ENCODE measurements around the gene KIAA0825. TPM values are rescaled to one million over a fixed set of nuclear protein-coding genes. Genes with fewer than 3 reads are reported as not detected.

The KIAA0825 gene
- total RNA-seq, 1 donor from 2014 or later: 2.0 TPM

DNA sequence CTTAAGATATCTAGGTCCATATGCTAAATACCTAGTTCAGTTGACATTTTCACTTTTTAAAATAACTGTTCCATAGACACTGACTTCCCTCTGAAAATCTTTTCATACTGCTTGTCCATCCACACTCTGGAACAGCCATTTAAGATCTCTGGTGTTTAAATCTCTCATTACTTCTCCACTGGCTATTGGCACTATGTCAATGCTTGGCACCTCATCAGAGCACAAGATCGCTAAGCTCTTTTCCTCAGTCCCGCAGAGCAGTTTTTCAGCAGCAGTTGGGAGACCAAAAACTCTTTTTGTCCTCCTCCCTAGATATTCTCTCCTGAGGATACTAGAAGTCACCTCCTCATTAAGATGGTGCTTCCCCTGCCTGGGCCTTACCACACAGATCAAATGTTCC, 172.7 kb downstream of the KIAA0825 start:
- Mint-ChIP-seq H3K9me3 (ENCODE audit: unreplicated experiment) (no peaks in the 10 kb centered on the region), H3K4me3 (ENCODE audit: unreplicated experiment) (no peak overlapping the region), H3K27ac (ENCODE audit: unreplicated experiment) (no peak overlapping the region), H3K27me3 (ENCODE audit: unreplicated experiment) (peaks cover 1% of the 10 kb centered on the region), H3K4me1 (ENCODE audit: unreplicated experiment) (no peaks in the 10 kb centered on the region), H3K36me3 (ENCODE audit: low read depth, unreplicated experiment) (no peaks in the 10 kb centered on the region)
- TF ChIP-seq CTCF (IDR thresholded peaks at IDR 0.05; ENCODE audit: unreplicated experiment): no peak
- DNase-seq (ENCODE audit: low spot score): no peak

DNA sequence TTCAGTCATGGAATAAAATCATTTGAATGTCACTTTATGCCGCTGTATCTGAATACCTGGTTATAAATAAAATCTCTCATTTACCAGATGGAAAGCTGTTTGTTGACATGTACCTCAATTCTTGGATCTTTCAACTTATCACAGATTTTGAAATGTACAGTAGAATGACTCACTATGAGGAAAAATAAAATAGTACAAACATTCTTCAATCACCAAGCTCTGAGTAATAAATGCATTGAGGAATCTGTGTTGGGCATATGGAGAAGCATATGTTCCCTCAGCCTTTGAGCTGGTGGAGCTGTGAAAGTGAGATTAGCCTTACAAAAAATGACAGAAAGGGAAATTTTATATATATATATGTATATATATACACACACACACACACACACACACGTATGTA, 175.4 kb downstream of the KIAA0825 start:
- no peak overlapping the region for H3K27ac Mint-ChIP-seq (ENCODE audit: unreplicated experiment)
- no peaks in the 10 kb centered on the region for H3K4me1 Mint-ChIP-seq (ENCODE audit: unreplicated experiment)
- no peak for TF ChIP-seq CTCF (IDR thresholded peaks at IDR 0.05; ENCODE audit: unreplicated experiment)
- H3K4me3 Mint-ChIP-seq (ENCODE audit: unreplicated experiment): no peak overlapping the region
- H3K27me3 Mint-ChIP-seq (ENCODE audit: unreplicated experiment): peaks cover 1% of the 10 kb centered on the region
- no peaks in the 10 kb centered on the region for H3K9me3 Mint-ChIP-seq (ENCODE audit: unreplicated experiment)
- DNase-seq (ENCODE audit: low spot score): no peak
- H3K36me3 Mint-ChIP-seq (ENCODE audit: low read depth, unreplicated experiment): no peaks in the 10 kb centered on the region

- no peaks in the 10 kb centered on the region for H3K9me3 Mint-ChIP-seq (ENCODE audit: unreplicated experiment)
- no peak overlapping the region for H3K27ac Mint-ChIP-seq (ENCODE audit: unreplicated experiment)
- DNase-seq (ENCODE audit: low spot score): no peak
- no peak for TF ChIP-seq CTCF (IDR thresholded peaks at IDR 0.05; ENCODE audit: unreplicated experiment)
- H3K36me3 Mint-ChIP-seq (ENCODE audit: low read depth, unreplicated experiment): no peaks in the 10 kb centered on the region
- no peaks in the 10 kb centered on the region for H3K4me1 Mint-ChIP-seq (ENCODE audit: unreplicated experiment)
- H3K4me3 Mint-ChIP-seq (ENCODE audit: unreplicated experiment): no peak overlapping the region
- peaks cover 1% of the 10 kb centered on the region for H3K27me3 Mint-ChIP-seq (ENCODE audit: unreplicated experiment)
Observed at GRCh38 chr5:94442076-94442475, 176.3 kb downstream of the KIAA0825 start.

DNA sequence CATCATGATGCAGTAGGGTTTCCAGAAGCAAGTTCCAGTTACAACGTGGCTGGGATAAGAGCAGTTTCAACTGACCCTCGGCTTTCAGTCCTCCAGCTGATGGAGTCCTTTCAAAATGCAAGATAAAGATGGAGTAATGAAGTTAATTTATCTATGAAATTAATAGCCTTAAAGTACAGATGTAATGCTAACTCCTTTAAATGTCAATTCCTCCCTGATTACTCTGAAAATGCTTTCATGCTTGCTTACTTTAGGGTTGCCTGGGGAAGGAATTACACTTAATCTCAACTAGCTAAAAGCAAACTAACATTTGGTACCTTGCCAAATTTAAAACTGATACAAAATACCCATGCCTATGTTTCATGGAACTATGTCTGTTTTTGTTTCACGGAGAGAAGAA, 178.4 kb downstream of the KIAA0825 start:
- no peak for TF ChIP-seq CTCF (IDR thresholded peaks at IDR 0.05; ENCODE audit: unreplicated experiment)
- Mint-ChIP-seq H3K4me1 (ENCODE audit: unreplicated experiment) (no peaks in the 10 kb centered on the region), H3K27me3 (ENCODE audit: unreplicated experiment) (peaks cover 1% of the 10 kb centered on the region), H3K9me3 (ENCODE audit: unreplicated experiment) (no peaks in the 10 kb centered on the region), H3K4me3 (ENCODE audit: unreplicated experiment) (no peak overlapping the region), H3K36me3 (ENCODE audit: low read depth, unreplicated experiment) (no peaks in the 10 kb centered on the region), H3K27ac (ENCODE audit: unreplicated experiment) (no peak overlapping the region)
- DNase-seq (ENCODE audit: low spot score): no peak

DNA sequence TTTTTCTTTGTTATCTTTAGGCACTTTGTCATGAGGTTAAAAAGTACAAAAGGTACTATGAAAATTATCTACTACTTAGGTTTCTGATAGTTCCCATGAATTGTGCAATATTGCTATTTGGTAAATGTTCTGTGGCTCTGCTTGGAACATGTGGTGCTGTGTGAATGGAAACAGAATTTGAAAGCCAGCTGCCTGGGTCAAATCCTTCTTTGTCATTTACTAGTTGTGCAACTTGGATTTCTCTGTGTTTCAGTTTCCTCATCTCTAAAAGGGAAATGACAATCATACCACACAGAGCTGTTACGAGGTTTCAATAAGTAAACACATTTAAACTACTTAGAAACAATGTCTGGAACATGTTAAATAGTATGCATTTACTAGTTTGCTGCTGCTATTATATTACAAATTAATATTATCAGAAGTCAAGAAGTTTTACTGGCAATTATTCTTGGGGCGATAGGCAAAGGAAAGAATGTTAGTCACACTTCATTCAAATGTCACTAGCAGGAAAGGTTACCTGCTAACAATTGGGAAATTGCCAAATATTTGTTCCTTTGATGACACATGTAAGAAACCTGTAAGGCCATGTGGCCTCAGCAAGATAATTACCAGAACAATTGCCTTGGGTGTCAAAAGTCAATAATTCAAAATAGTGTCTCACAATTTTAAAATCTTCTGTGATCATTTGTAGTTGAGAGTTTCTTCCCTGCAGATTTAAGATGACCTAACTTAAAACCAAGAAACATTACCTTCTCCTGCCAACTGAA, 184.8 kb downstream of the KIAA0825 start:
- Mint-ChIP-seq H3K36me3 (ENCODE audit: low read depth, unreplicated experiment) (no peaks in the 10 kb centered on the region), H3K4me1 (ENCODE audit: unreplicated experiment) (no peaks in the 10 kb centered on the region), H3K27me3 (ENCODE audit: unreplicated experiment) (no peaks in the 10 kb centered on the region), H3K4me3 (ENCODE audit: unreplicated experiment) (no peak overlapping the region), H3K27ac (ENCODE audit: unreplicated experiment) (no peak overlapping the region), H3K9me3 (ENCODE audit: unreplicated experiment) (no peaks in the 10 kb centered on the region)
- DNase-seq (ENCODE audit: low spot score): no peak
- no peak for TF ChIP-seq CTCF (IDR thresholded peaks at IDR 0.05; ENCODE audit: unreplicated experiment)
